ENCODE data around the gene CYP4F3.
"Not testable (repeated sequence)": the region's sequence is repeated elsewhere in the genome, so short reads cannot be mapped to it uniquely, and the experiment has no call there.

The CYP4F3 gene

DNA sequence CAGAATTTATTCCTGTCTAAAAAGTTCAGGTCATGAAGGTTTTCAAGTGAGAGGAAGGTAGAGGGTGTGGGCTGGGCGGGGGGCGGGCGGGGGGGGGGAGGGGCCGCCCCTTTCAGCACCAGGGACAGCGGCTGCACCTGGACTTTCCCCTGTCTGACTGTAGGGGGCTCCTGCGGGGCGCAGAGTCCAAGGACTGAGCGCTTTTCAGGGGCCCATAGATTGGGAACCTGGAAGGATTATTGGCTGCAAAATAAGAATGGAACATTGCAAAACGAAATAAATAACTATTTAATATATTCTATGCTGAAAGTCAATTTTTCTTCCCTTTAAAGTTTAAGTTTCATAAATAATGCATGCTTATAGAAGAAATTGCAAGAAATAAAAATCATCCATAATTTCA lies 8.9 kb upstream of the CYP4F3 start:
- DNase-seq (ENCODE audit: low read depth): no peak

DNA sequence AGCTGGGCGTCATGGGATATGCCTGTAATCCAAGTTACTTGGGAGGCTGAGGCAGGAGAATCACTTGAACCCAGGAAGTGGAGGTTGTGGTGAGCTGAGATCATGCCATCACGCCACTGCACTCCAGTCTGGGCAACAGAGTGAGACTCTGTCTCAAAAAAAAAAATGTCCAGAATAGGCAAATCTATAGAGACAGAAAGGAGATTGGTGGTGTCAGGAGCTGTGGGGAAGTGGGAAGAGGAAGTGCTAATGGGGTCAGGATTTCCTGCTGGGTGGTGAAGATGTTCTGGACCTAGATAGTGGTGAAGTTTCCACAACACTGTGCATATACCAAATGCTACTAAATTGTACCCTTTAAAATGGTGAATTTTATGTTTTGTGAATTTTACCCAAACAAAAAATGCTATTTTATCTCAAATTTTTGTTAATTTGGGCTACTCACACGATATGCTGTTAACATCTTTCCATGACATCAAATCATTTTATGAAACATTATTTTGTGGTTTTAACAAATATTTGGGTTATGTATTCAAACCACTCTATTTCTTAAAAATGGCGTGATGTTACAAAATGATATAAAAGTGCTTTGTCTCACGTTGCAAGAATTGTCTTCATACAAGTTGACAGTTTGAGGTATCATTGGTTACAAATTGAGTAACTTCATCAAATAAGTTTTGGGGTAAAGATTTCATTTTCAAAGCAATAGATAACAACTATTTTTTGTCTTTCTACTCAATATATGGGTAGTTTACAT lies 7.4 kb upstream of the CYP4F3 start:
- no peak for DNase-seq (ENCODE audit: low read depth)

DNA sequence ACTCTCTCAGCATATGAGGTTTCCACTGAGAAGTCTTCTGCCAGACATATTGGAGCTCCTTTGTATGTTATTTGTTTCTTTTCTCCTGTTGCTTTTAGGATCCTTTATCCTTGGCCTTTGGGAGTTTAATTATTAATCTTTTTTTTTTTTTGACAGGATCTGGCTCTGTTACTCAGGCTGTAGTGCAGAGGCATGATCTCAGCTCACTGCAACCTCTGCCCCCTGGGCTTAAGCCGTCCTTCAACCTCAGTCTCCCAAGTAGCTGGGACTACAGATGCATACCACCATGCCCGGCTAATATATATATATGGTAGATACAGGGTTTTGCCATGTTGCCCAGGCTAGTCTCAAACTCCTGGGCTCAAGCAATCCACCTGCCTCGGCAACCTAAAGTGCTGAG lies 6.6 kb upstream of the CYP4F3 start:
- no peak for DNase-seq (ENCODE audit: low read depth)

DNA sequence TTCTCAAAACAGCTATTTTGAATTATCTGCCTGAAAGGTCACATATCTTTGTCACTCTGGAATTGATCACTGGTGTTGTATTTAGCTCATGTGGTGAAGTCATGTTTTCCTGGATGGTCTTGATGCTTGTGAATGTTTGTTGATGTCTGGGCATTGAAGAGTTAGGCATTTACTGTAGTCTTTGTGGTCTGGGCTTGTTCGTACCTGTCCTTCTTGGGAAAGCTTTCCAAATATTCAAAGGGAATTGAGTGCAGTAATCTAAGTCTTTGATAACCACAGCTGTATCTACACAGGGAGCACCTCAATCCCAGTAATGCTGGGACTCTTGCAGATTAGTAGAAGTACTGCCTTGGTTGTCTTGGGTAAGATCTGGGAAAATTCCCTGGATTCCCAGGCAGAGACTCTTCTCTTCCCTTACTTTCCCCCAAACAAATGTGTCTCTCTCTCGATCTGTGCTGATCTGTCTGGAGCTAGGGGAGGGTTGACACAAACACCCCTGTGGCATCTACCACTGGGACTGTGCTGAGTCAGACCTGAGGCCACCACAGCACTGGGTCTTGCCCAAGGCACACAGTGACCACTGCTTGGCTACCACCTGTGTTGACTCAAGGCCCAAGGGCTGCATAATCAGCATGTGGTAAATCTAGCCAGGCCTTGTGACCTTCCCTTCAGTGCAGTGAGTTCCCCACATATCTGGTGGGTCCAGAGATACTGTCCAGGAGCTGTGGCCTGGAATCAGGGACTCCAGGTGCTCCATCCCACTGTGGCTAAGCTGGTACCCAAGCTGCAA lies 5.5 kb upstream of the CYP4F3 start:
- no peak for DNase-seq (ENCODE audit: low read depth)

DNA sequence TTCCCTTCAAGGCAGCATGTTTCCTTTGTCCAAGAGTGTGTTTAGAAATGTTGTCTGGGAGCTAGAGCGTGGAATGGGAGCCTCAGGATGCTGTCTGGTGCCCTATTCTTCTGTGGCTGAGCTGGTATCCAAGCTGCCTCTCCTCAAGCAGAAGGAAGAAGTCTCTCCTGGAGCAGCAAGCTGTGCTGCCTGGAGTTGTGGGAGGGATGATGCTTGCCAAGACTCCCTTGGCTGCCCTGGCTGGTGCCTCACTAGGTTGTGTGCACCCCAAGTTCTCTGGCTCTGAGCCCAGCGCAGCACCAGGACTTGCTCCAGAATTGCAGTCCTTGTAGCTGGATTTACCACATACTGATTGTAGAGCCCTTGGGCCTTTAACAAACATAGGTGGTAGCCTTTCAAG lies 4.7 kb upstream of the CYP4F3 start:
- no peak for DNase-seq (ENCODE audit: low read depth)

DNA sequence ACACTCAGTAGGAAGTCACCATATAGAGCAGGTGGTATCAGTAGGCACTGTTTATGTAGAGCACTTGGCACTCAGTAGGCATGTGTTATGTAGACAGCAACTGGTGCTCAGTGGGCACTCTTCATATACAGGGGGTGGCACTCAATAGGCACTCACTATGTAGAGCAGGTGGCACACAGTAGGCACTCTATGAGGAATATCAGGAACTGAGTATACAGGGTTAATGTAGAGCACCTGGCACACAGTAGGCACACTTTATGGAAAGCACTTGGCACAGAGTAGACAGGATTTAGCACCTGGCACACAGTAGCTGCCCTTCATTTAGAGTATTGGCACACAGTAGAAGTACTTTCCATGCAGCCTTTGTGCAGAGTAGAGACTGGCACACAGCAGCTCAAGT lies 1.1 kb upstream of the CYP4F3 start:
- DNase-seq (ENCODE audit: low read depth): no peak

DNA sequence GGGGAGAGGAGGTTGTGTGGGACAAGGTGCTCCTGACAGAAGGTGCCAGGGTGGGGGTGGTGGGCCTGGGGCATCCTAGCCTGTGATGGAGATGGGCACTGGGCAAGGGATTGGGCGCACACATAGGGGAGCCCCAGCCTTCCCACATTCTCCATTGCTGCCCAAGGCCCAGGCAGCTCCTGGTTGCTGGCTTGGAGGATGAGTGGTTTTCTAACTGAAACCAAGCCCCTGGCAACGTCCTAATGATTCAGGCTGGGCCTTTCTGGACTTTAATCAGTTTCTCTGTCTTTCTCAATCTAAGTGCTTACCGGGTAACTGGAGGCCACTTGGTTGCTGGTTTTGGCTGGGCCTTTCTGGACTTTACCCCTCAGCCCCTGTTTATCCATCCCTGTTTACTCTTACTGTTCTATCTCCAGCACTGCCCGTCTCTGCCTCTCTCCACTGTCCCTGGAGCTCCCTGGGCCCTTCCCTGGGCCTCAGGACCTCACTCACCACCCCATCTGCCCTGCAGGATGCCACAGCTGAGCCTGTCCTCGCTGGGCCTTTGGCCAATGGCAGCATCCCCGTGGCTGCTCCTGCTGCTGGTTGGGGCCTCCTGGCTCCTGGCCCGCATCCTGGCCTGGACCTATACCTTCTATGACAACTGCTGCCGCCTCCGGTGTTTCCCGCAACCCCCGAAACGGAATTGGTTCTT lies 354 bp downstream of the CYP4F3 start:
- no peak for DNase-seq (ENCODE audit: low read depth)

DNA sequence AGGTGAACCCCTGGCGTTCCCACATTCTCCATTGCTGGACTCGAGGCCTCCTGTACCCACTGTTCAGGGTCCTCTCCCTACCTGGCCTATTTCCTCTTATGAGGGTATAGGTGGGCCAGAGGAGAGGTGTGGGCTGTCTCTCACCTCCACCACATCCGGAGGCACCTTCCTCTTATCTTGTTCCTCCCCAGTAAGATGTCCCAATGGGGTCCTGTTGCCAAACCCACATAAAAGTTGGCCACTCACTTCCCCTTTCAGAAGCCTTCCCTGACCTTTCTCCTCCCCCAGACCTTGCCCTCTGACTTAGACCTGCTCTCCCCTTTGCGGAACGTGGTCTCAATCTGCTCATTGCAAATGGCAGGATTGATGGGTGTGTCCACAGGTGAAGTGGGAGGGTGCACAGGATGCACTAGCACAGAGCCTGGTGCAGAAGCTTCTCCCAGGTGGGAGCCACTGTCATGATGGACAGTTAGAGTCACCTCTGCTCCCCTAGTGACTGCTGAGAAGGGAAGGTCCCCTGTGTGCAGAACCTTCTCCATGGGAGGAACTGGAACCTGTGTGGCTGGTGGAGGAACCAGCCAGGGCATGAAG lies 1.3 kb downstream of the CYP4F3 start:
- no peak for DNase-seq (ENCODE audit: low read depth)

DNA sequence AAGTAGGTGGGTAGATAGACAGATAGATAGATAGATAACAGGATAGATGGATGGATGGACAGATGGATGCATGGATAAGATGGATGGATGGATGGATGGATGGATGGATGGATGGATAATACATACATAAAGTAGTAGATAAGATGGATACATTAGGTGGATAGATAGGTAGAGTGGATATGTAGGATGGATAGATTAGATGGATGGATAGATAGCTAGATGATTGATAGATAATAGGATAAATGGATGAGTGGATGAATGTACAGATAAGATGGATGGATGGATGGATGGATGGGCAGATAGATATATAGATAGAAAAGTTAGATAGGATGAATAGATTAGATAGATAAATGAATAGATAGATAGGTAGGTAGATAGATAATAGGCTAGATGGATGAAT lies 2.1 kb downstream of the CYP4F3 start:
- DNase-seq (ENCODE audit: low read depth): no peak

DNA sequence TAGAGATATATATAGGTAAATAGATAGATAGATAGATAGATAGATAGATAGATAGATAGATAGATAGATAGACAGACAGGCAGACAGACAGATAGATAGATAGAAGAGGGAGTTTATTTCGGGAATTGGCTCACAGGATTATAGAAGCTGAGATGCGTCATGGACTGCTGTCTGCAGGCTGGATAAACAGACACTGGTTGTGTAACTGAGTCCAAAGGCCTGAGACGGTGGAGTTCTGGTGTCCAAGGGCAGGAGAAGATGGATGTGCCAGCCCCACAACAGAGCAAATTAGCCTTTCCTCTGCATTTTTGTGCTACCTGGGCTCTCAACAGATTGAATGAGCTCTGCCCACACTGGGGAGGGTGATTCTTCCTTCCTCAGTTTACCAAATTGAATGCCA lies 2.7 kb downstream of the CYP4F3 start:
- no peak for DNase-seq (ENCODE audit: low read depth)

DNA sequence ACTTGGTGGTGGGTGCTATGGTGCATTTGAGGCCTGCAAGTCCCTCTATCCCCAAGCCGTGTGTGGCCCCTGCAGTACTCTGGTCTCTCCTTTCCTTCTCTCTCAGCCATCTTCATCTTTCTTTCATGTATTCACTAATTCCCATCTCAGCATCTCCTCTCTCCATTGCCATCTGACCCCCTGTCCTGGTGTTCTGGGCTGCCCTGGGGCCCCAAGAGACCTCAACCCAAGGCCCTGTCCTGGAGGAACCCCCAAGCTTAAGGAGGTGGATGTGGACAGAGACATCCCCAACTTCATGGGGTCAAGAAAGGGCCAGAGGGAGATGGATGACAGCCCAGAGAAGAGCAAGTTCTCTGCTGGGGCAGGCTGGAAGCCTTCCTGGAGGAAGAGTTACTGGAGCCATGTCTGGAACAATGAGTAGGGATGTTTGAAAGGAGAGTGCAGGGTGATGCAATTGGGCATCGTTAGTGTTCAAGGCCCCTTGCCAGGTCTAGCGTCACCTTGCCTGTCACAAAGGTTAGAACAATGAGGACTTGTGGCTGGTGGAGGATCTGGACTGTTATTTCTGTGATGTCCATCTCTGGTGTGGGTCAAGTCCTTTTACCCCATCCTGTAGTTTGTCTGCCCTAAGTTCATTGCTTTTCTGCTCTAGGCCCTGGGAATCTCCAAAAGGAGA lies 3.5 kb downstream of the CYP4F3 start:
- no peak for DNase-seq (ENCODE audit: low read depth)

DNA sequence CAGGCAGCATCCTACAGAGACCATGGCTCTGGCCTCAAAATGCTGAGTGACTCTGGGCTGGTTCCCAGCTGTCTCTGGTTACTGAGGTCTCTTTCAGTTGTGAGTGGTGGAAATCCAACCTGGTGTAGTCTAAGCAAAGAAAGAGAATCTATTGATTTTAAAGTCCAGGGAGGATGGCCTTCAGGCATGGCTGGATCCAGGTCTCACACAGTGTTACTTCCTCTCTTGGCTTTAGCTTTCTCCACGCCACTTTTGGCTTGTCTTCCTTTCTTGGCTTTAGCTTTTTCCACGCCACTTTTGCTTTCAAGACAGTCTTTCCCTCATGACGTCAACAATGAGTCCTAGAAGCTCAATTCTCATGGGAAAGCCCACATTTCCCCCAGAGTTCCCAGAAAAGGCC lies 4.1 kb downstream of the CYP4F3 start:
- DNase-seq (ENCODE audit: low read depth): no peak

DNA sequence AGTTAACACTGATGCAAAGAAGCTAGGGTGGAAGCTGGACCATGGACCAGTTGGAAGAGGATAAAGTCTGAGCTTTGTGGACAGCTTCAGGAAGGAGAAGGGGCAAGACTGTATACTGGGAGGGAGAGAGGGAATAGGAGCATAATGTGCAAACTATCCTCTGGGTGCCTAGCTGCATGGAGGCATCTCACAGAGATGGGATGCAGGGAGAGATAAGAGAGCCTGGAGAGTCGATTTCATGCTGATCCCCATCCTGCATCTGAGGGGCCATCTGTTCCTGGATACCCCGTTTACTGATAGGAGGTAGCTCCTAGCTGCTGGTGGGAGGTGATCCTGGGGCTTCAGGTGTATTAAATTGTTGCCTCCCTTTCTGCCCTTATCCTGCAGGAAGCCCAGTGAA lies 8.8 kb downstream of the CYP4F3 start:
- DNase-seq (ENCODE audit: low read depth): no peak

DNA sequence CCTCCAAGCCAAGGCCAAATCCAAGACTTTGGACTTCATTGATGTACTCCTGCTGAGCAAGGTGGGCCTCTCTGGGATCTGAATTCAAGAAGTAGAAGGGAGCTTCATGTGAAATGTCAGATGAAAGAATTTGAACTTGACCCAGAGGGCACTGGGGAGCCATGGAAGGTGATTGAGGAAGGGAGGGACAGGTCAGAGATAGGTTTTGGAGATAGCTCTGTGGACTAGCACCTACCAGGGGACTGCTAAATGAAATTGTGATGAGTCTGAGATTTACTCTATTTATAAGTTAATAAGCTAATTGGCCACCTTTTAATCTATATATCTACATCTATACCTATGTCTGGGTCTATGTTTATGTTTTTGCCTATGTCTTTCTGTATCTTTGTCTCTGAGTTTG lies 9.4 kb downstream of the CYP4F3 start:
- not testable (repeated sequence) for DNase-seq (ENCODE audit: low read depth)

DNA sequence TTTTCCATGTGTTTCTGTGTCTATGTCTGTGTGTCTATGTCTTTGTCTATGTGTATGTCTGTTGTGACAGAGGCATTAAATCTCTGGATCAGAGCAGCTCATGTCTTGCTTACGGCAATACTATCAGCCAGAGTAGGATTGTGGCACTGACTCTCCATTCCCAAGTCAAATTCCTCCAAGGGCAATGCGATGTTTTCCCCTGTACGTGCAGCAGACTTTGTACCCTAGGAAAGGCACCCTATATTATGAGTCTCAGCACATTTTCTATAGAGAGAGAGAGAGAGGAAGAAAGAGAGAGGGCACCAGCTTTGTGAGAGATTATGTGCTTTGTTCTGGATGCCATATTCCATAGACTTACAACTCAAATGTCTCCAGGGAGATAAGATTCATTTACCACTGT lies 11.1 kb downstream of the CYP4F3 start:
- DNase-seq (ENCODE audit: low read depth): no peak

DNA sequence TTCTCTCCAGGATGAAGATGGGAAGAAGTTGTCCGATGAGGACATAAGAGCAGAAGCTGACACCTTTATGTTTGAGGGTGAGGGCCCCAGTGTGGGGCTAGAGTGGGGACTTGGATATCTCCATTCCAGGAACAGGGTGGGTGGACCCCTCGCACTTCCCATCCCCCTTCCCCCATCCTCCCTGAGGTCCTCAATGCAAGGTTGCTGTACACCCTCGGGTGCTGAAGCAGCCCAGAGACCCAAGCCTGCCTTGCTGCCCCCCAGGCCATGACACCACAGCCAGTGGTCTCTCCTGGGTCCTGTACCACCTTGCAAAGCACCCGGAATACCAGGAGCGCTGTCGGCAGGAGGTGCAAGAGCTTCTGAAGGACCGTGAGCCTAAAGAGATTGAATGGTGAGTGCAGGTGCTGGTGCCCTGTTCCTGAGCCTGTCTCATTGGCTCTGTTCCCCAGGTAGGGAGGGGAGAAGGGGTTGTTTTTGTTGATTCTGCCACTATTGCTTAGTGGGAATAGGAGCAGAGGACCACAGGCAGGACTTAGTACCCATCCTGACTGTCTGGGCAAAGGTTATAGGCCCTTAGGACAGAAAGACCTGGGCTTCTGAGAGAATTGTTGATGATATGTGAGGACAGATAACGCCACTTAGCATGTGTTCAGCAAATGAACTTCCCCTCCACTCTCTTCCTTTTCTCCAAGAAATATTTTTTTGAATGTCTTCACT lies 12.0 kb downstream of the CYP4F3 start:
- DNase-seq (ENCODE audit: low read depth): no peak

DNA sequence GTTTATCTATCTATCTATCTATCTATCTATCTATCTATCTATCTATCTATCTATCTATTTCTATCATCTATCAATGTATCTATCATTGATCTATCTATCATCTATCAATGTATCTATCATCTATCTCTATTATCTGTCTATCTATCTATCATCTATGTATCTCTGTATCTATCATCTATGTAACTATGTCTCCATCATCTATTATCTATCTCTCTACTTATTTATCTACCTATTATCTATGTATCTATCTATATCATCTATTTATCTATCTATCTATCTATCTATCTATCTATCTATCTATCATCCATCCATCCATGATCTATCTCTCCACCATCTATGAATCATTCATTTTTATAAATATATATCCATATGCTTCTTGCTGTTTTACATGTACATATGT lies 15.8 kb downstream of the CYP4F3 start:
- no peak for DNase-seq (ENCODE audit: low read depth)

DNA sequence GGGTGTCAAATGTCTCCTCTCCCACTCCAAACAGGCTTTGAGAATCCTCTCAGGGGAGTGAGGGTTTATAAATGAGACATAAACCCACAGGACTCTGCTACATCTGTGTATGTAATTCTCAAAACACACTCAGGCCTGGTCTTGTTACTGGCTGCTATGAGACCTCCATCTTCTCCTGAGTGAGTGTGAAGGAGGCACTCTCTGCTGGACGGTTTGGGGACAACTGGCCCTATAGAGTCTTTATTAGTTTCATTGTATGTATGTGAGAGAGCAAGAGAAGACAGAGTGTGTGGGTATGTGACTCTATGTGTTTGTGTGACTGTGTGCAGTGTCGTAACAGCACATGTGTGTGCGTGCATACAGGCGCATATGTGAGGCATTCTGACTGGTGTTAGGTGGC lies 22.6 kb downstream of the CYP4F3 start:
- DNase-seq (ENCODE audit: low read depth): no peak

DNA sequence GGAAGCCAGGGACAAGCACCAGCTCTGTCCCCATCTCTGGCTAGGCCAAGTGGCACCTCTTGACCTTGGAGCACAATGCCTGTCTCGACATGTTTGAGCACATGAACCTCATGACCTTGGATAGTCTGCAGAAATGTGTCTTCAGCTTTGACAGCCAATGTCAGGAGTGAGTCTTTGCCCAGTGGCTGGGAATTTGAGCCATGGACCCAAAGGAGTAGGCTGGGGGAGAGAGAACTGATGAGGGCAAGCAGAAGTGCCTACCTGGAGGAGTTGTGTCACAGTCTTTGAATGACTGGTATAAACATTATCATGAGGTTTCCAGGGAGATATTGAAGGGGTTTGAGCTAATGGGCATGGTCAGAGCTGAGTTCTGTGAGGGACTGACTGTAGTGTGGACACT lies 25.5 kb downstream of the CYP4F3 start:
- DNase-seq (ENCODE audit: low read depth): no peak

DNA sequence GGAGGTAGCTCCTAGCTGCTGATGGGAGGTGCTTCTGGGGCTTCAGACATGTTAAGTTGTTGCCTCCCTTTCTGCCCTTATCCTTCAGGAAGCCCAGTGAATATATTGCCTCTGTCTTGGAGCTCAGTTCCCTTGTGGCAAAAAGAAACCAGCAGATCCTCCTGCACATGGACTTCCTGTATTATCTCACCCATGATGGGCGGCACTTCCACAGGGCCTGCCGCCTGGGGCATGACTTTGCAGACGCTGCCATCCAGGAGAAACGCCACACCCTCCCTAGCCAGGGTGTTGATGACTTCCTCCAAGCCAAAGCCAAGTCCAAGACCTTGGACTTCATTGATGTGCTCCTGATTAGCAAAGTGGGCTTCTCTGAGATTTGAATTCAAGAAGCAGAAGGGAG lies 26.2 kb downstream of the CYP4F3 start:
- no peak for DNase-seq (ENCODE audit: low read depth)

DNA sequence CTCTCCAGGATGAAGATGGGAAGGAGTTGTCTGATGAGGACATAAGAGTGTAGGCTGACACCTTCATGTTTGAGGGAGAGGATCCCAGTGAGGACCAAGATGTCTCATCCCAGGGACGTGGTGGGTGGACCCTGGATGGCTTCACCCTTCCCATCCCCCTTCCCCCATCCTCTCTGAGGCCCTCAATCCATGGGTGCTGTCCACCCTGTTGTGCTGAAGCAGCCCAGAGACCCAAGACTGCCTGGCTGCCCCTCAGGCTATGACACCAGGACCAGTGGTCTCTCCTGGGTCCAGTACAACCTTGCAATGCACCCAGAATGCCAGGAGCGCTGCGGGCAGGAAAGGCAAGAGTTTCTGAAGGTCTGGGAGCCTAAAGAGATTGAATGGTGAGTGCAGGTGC lies 28.7 kb downstream of the CYP4F3 start:
- no peak for DNase-seq (ENCODE audit: low read depth)

DNA sequence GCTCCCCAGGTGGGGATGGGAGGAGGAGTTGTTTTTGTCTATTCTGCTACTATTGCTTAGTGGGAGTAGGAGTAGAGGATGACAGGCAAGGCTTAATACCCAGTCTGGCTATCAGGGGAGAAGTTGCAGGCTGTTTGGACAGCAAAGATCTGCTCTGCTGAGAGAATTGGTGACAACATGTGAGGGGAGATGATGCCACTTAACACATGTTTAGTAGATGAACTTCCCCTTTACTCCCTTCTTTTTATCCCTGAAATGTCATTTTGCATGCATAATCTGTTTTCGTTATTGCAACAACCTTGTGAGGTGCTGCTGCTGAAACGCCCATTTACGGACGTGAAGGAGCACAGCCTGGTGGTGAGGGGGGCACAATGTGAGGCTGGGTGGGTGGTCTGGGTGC lies 29.2 kb downstream of the CYP4F3 start:
- no peak for DNase-seq (ENCODE audit: low read depth)
